Kidney (tissue), 14 donors: ENCODE measurements around the gene OPTC. TPM values are rescaled to one million over a fixed set of nuclear protein-coding genes. Genes with fewer than 3 reads are reported as not detected.

ENCODE experiments used
- DNase-seq, 5 donors: peaks; one replicate each; pipeline ENCODE4 v3.0.0-alpha.2; 2013 to 2020
- FAIRE-seq: peaks from 2 replicates; lab custom pipeline; 2012; peaks lifted over from hg19 to GRCh38; lab: Jason Lieb, UNC
- H3K27ac ChIP-seq, 2 donors: one replicate each; pipeline ENCODE4 v1.7.0; 2013; ENCODE audit warnings: low read depth in 2 of 2, low read length in 2 of 2, inconsistent platforms in 1 of 2
- H3K27me3 ChIP-seq: one replicate; pipeline ENCODE4 v1.7.1; 2013; ENCODE audit warnings: low read length, inconsistent platforms; ENCODE audit not compliant: control insufficient read depth, insufficient read depth
- H3K36me3 ChIP-seq, 3 donors: one replicate each; pipeline versions ENCODE4 v1.7.0 to v1.7.1; 2013; ENCODE audit warnings: low read length in 3 of 3, control low read depth in 1 of 3, inconsistent platforms in 1 of 3; ENCODE audit not compliant: insufficient read depth in 3 of 3, control insufficient read depth in 2 of 3
- H3K4me1 ChIP-seq, 3 donors: one replicate each; pipeline versions ENCODE4 v1.7.0 to v1.7.1; 2013; ENCODE audit warnings: low read length in 3 of 3, inconsistent platforms in 1 of 3, low read depth in 1 of 3; ENCODE audit not compliant: control insufficient read depth in 2 of 3, insufficient read depth in 2 of 3
- H3K4me3 ChIP-seq, 3 donors: one replicate each; pipeline versions ENCODE4 v1.7.0 to v1.8.1; 2013; ENCODE audit warnings: low read length in 3 of 3, control low read depth in 1 of 3, inconsistent platforms in 1 of 3
- H3K9ac ChIP-seq, 3 donors: one replicate each; pipeline versions ENCODE4 v1.7.0 to v1.7.1; 2013; ENCODE audit warnings: low read length in 3 of 3, control low read depth in 1 of 3, inconsistent platforms in 1 of 3
- H3K9me3 ChIP-seq, 3 donors: one replicate each; pipeline versions ENCODE4 v1.7.0 to v1.7.1; 2013; ENCODE audit warnings: low read length in 3 of 3, control low read depth in 1 of 3, inconsistent platforms in 1 of 3; ENCODE audit not compliant: control insufficient read depth in 2 of 3, insufficient read depth in 1 of 3
- intact Hi-C: fragments of 100-400 bp; cut with DNase I; formaldehyde crosslinking; loops from one replicate; pipeline ENCODE4 v1.11.1; 2022
- polyA plus RNA-seq: library from polyadenylated mRNA; stranded (reverse); fragments of 350-450 nt; fragmentation: Illumina TruSeq; extraction: RNeasy Lipid Tissue Mini Kit (QIAGEN cat#74804); gene quantifications from one replicate; pipeline ENCODE4 v1.2.3, GENCODE V29; 2014; ENCODE audit warnings: low read depth, low replicate concordance; ENCODE audit not compliant: insufficient read depth
- total RNA-seq: library from RNA; stranded (reverse); fragmentation: NEBNext Ultra II Directional; extraction: Animal tissue kit (Norgen Biotek cat#: 25700); gene quantifications from one replicate; pipeline ENCODE4 v1.2.1, GENCODE V29; 2021
- TF ChIP-seq, protein P1 (sequence below): IDR thresholded peaks from 3 replicates; pipeline ENCODE4 v1.5.1; 2012; ENCODE audit warnings: mild to moderate bottlenecking, moderate library complexity, borderline replicate concordance; ENCODE audit not compliant: insufficient read depth; ENCODE audit errors: extremely low read depth
- donor health status: control.
- donor health status: control.
- donor health status: control.
- donor health status: control.
- donor health status: control.
- donor health status: DM: yes; HTN: yes; CAD: no.
- donor health status: Normal renal cell carcinoma (clear cell type).

The OPTC gene
- total and polyA plus RNA-seq, 2 donors from 2014 or later = not detected

- DNase-seq (peak in 4 of 5 donors; percentile 66 to 79 (median 71)), FAIRE-seq (no peak)
- peaks cover 0 to 5% (median 0%) of the 10 kb centered on the region in 3 donors for H3K4me1 ChIP-seq
- H3K9ac ChIP-seq = no peak overlapping the region
- no peak overlapping the region for H3K4me3 ChIP-seq
- H3K27me3 ChIP-seq = no peaks in the 10 kb centered on the region
- H3K36me3 ChIP-seq = no peaks in the 10 kb centered on the region
- no peaks in the 10 kb centered on the region for H3K9me3 ChIP-seq
- no peak overlapping the region for H3K27ac ChIP-seq
- intact Hi-C loops = no loop called here
- TF ChIP-seq, protein P1, sequence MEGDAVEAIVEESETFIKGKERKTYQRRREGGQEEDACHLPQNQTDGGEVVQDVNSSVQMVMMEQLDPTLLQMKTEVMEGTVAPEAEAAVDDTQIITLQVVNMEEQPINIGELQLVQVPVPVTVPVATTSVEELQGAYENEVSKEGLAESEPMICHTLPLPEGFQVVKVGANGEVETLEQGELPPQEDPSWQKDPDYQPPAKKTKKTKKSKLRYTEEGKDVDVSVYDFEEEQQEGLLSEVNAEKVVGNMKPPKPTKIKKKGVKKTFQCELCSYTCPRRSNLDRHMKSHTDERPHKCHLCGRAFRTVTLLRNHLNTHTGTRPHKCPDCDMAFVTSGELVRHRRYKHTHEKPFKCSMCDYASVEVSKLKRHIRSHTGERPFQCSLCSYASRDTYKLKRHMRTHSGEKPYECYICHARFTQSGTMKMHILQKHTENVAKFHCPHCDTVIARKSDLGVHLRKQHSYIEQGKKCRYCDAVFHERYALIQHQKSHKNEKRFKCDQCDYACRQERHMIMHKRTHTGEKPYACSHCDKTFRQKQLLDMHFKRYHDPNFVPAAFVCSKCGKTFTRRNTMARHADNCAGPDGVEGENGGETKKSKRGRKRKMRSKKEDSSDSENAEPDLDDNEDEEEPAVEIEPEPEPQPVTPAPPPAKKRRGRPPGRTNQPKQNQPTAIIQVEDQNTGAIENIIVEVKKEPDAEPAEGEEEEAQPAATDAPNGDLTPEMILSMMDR = no peak
Observed at GRCh38 chr1:203508463-203509073, 14.6 kb downstream of the OPTC start.

- no peaks in the 10 kb centered on the region for H3K9me3 ChIP-seq
- no peak for FAIRE-seq
- H3K9ac ChIP-seq = no peak overlapping the region
- H3K4me3 ChIP-seq = no peak overlapping the region
- no peaks in the 10 kb centered on the region for H3K36me3 ChIP-seq
- TF ChIP-seq, protein P1 = no peak
- peaks cover 0 to 5% (median 0%) of the 10 kb centered on the region in 3 donors for H3K4me1 ChIP-seq
- DNase-seq = no peak
- no peak overlapping the region for H3K27ac ChIP-seq
- intact Hi-C loops = no loop called here
- no peaks in the 10 kb centered on the region for H3K27me3 ChIP-seq
Observed at GRCh38 chr1:203509135-203509534, 15.2 kb downstream of the OPTC start.

GRCh38 chr1:203511513-203511912, 17.6 kb downstream of the OPTC start:
- TF ChIP-seq, protein P1 = no peak
- Histone ChIP-seq H3K27me3 (no peaks in the 10 kb centered on the region), H3K9me3 (no peaks in the 10 kb centered on the region), H3K4me3 (no peak overlapping the region), H3K36me3 (no peaks in the 10 kb centered on the region), H3K9ac (no peak overlapping the region), H3K27ac (peak overlapping the region in 1 of 2 donors; percentile 10), H3K4me1 (peaks cover 0 to 5% (median 0%) of the 10 kb centered on the region in 3 donors)
- intact Hi-C loops = no loop called here
- DNase-seq (no peak), FAIRE-seq (no peak)
